Measurements from ENCODE around the gene EPO. TPM values are rescaled to one million over a fixed set of nuclear protein-coding genes. Genes with fewer than 3 reads are reported as not detected.

The EPO gene
- polyA plus RNA-seq, 3 donors = 0.10 to 0.11 TPM; not detected in 1

DNA sequence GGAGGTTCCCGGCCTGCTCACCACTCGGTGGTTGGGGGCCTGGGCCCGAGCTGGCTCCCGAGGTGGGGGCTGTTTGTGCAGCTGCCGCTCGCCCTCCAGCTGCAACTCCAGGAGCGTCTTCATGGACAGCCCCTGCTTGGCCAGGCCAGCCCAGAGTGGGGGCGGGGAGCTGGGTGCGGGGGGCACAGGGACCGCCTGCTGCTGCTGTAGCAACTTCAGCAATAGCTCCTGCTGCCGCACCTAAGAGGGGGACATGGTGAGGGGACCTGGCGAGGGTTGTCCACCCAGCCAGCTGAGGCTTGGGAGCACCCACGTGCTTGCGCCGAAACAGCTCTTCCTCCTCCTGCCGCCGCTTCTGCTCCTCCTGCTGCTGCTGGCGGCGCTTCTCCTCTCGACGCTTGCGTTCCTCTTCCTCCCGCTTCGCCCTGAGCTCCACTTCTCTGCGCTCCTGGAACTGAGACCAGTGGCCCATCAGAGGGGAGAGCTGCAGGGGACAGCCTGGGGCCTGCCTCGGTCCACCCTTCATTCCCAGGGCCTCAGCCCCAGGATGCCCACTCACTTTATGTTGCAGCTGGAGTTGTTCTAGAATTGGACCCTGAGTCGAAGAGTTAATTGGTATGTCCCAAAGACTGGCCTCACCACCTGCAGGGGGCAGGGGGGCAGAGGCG, 37.1 kb upstream of the EPO start:
- DNase-seq (ENCODE audit: low read depth in 3 of 3, low spot score in 2 of 3) = no peak

DNA sequence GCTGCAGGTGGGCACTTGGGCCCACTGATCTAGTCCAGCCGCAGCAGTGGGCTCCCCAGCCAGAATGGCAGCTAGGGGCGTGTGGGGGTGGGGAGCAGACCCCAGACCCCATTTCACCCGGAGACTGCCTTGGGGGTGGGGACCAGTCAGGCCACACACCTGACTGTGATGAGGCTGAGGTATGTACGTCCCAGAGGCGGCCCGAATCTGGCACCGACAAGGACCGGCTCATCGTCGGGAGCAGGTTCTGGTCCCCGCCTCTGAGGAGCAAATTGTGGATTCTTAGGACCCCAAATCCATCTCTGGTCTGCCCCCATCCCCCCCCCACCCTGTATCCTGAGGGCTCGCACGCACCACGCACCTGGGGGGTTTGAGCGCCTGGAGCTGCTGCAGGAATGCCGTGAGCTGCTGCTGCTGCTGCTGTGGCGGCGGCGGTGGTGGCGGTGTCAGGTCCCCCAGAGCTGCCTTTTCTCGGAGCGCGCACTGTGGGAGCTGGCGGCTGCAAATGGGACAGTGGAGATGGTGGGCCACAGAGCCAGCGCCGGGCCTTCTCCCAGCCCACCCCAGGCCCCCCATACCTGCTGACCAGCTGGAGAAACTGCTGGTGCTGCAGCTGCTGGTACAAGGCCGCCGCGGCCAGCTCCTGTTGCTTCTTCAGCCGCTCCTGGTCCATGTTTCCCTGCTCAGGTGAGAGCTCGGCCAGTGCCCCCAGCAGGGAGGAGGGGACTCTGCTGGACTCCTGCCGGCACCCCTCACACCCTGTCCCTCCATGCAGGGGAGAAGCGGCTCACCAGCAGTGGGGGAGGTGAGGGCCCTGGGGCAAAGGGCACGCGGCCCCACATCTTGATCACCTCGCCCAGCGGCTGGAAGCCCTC, 36.4 kb upstream of the EPO start:
- no peak for DNase-seq (ENCODE audit: low read depth in 3 of 3, low spot score in 2 of 3)

DNA sequence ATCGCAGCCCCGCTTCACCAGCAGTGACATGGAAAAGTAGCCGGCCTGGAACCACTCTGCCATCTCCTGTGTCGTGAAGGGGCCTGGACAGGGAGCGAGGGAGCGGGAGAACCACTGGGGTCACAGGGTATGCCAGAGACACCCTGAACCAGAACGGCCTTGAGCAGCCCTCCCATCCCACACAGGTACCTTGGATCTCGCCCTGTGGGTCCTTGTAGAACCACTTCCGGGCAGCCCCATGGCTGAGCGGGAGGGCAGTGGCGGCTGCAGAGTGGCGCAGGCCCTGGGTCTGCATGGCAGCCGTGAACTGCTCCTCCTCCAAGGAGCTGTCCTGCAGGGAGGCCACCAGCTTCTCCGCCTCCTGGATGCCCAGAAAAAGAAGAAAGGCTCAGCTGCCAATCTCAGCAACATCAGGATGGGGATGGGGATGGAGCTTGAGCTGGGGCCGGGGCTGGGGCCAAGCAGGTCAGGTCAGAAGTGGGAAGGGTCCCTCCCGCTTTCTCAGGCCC, 35.7 kb upstream of the EPO start:
- no peak for DNase-seq (ENCODE audit: low read depth in 3 of 3, low spot score in 2 of 3)

DNA sequence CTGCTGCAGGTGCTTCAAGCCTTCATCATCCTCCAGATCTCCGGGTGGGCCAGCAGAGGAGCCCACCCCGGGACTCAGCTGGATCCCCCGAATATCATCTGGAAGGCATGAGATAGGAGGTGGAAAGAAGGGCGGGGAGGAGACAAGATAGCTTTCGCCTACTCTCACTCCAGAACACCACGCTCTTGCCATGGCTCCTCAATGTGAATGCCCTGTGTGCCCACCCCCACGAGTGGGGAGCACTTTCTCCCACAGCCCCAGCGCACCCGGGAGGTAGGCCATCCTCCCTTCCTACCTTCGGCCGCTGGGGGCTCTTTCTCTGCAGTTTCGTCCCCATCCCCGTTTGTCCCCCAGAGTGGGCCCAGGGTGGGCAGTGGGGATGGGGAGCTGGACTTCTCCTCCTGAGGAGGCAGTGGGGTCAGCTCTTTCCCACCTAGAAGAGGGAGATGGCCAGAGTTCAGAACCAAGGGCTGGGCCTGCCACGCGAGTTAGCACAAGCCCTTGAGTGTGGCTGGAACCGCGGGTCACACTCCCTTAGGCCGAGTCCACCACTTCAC, 35.1 kb upstream of the EPO start:
- DNase-seq (ENCODE audit: low read depth in 3 of 3, low spot score in 2 of 3) = no peak

DNA sequence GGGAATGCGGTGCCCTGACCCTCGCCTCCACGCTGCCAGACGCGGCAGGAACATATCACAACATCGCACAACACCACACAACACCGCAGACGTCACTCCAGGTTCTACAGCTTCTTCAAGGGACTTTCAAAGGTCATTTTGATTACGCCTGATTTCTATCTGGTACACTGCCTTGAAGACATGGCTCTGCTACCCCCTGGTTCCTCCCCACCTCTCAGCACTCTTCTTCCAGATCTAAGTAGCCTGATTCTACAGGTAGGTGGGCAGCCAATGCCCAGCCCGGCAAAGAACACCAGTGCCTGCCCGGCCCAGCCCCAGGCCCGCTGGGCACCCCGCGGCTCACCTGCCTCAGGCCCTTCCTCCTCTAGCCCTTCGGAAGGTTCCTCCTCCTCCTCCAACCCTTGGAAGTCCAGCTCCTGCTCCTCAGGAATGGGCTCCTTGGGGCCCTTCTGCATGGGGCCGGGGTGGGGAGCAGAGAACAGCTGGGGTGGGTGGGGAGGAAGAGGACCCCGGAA, 34.6 kb upstream of the EPO start:
- DNase-seq (ENCODE audit: low read depth in 3 of 3, low spot score in 2 of 3) = no peak

DNA sequence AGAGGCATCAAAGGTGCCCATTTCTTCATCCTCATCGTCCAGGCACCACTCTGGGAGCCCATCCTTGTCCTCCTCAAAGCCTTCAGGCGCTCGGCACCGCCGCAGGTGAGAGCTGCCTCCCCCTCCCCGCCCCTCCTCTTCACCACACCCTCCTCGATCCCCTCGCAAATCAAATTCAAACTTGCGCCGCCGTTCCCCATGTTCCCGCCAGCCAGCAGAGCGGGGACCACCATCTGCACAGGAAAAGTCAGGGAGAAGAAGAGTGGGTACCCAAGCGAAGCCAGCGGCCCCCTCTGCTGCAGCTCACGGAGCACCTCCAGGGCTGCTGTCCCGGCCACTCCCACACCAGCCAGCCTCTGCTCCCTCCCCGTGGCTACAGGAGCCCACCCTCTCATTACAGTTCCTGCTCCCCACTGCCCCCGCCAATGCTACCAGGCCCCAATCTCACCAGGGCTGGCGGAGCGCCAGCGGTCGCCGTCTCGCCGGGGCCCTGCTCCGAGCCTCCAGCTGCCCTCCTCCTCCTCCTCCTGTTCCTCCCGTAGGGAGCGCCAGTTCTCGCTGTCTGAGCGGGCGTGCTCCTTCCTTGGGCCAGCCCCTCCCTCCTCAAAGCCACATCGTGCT, 34.0 kb upstream of the EPO start:
- DNase-seq (ENCODE audit: low read depth in 3 of 3, low spot score in 2 of 3) = no peak

DNA sequence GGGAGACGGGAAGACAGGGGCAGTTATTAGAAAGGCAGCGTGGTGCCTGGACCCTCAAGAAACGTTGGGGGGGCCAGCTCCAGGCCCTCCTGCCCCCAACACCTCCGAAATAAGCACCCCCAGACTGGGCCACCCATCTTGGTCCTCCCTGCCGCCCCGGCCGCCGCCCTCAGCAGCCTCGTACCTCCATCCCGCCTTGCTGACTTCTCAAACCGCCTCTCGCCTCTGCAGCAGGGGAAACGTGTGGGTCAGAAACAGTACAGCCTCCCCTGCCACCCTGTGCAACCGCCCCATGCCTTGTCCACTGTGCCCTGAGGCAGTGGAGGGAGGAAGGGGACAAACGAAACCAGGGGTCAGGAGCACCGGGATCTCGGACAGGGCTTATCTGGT, 33.5 kb upstream of the EPO start:
- no peak for DNase-seq (ENCODE audit: low read depth in 3 of 3, low spot score in 2 of 3)

DNA sequence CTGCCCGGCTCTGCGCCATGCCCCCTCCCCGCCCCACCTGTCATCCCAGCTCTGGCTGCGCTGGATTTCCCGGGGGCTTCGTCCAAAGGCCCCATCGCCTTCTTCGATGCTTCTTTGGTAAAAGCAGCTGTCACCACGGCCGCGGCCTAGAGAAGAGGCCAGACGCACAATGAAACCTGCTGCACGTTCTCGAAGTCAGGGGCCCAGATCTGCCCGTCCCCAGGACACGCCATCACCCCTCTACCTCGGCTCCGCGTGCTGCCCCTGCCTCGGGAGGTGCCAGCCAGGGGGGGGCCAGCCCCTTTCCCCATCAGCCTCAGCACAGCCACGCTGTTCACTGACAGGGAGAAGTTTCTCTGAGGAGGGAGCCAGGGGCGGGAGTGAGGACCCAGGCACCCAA, 33.0 kb upstream of the EPO start:
- no peak for DNase-seq (ENCODE audit: low read depth in 3 of 3, low spot score in 2 of 3)

DNA sequence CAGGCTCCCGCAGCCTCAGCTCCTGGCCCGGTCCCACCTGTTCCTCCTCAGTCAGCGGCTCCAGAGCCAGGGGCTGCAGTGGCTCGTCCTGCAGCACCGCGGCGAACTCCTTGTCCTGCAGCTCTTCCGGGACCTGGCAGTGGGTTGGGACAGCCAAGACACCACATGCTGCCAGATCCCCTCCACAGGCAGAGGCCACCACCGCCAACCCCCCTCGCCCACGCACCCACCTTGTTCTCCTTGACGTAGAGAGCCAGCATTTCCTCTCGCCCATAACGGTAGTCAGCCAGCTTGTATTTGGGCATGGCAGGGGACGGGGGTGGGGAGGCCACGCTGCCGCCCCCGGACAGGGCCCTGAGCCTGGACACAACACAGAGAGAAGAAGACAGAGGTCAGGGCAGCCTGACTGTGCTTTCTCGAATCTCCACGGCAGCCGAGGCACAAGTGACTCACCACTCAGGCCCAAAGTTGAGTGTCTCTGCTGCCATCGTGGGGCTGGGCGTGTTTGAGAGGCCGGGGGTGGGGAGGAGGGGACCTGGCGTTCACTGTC, 32.4 kb upstream of the EPO start:
- DNase-seq (ENCODE audit: low read depth in 3 of 3, low spot score in 2 of 3) = no peak

DNA sequence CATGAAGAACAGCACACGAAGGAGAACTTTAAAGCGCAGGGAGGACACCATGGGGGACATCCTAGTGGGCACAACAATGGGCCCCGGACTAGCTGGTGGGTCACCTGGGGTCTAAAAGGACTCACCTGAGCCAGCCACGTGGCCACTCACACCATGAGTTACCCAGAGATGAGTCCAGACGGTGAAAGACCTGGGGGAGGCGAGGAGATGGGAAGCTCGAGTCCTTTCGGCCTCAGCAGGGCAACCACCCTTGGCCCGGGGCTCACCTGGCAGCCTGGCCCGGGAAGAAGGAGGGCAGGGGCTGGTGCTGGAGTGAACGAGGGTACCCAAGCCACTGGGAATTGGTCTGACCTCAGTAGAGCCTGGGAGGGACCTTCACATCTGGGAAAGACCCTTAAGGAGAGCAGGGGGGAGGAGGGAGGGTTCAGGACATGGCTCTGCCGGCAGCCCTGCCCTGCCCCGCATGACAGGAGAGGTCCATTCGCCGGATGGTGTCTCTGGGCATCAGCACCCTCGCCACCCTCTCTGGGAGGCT, 31.9 kb upstream of the EPO start:
- DNase-seq (ENCODE audit: low read depth in 3 of 3, low spot score in 2 of 3) = no peak

DNA sequence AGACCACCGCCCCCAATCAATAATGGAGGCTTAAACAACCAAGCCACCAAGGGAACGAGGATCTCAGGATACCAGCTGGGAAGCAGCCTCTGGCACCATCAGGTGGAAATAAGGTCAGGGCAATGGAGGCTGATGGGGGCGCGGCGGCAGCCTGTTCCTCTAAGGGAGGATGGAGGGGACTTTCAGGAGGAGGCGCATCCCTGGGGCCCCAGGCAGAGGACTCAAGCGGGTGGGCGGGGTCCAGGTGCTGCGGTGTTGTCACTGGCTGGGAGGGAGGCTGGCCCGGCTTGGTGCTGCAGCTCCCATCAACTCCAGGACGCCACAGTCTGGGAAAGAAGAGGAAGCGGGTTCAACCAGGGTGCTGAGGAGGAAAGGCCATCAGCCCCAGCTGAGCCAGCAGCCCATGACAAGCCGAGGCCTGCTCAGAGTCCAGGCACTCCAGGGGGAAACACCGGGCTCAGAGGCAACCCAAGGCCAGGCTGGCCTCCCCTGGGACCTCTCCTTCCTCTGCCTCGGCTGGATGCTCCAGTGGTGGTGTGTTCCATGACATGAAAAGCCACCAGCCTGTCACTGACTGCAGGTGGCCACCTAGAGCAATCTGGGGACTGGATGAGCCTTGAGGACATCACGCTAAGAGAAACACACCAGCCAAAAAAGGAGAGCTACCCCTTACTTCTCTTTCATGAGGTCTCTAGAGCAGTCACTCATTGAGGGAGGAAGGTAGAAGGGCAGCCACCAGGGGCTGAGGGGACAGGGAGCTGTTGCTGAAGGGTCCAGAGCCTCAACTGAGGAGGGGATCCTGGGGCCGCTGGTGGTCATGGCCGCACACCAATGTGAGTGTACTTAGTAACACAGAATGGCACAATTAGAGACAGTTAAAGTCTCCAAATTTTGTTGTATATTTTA, 30.8 kb upstream of the EPO start:
- no peak for DNase-seq (ENCODE audit: low read depth in 3 of 3, low spot score in 2 of 3)

DNA sequence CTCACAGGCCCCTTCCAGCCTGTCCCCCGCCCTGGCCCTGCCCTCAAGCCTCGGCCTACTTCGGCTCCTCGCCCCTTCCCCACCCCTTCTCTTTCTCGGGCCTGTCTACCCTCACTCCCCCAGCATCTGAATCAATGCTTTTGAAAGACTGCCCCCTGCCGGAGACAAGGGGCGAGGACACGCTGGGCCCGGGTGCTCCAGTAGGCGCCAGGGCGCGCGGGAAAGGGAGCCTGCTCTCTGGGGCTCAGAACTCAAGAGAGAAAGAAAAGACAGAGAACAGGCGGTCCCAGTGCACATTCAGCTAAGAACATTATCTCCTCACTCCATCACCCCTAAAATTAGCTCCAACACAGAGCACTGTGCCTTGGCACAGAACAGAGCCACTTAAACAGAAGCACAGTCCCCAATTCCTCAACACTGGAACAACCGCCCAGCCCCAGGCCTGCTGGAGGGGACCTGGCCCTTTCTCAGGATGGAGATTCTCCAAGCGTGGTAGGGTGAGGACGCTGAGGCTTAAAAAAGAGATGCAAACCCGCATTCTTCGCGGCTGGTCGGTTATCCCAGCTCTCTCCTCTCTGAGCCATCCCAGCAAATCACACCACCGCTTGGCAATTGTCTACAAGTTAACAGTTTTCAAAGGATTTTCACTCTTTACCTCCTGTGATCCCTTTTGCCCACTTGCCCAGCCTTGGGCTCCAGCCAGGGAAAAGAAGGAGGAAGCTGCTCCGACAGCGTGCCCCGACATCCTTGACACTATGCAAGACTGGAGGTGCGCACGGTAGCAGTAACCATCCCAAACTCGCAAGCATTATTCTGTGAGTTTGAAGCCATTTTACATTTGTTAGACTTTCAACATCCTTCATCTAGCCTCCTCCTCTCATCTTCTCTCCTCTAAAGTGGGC, 28.3 kb upstream of the EPO start:
- no peak for DNase-seq (ENCODE audit: low read depth in 3 of 3, low spot score in 2 of 3)

DNA sequence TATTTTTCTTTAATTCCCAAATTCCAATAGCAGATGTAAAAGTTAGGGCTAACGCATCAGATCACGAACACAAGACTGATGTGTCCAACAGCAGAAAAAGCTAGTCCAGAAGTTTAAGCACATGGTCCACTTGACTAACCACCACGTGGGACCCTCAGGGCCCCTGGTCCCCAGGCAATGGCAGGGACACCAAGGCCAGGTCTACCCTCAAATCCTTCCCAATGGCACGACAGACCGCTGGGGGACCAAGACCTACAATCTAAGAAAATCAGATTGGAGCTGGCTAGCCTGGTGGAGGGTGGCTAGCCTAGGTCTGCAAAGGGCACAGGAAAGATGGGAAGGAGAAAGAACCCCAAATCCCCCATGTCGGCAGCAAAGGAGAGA, 27.7 kb upstream of the EPO start:
- no peak for DNase-seq (ENCODE audit: low read depth in 3 of 3, low spot score in 2 of 3)

DNA sequence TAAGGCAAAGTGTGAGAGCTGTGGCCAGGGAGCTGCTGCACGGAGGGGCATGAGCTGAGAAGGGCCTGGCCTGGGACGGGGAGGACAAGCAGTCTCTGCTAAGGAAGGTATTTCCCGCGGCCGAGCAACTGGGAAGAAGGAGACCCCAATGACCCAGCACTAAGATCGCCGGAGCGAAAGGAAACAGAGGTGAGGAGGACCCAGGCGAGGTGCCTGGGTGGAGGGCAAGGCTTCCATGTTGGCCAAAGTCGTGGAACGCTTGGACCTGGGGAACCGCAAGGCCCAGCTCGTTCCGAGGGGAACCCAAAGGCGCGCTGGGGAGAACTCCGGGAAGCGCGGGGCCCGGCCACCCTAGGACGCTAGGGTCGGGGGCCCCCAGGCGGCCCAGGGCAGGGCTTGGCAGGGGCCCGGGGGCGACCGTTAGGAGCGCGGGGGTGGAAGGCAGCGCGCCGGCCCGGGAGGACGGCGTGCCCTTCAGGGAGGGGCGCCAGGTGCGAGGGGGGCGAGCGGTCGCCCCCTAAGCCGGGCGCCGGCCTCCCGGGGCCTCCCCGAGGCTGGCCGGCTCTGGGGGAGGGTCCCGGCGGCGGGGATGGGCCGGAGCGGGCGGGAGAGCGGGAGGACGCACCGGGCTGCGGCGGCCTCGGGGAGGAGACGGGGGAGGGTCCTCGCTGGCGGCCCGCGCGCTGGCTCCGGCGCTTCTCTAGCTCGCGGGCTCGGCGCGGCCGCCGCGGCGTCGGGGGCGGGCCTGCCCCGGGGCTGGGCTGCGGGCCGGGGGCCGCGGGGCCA, 26.8 kb upstream of the EPO start:
- DNase-seq (ENCODE audit: low read depth in 3 of 3, low spot score in 2 of 3) = no peak

DNA sequence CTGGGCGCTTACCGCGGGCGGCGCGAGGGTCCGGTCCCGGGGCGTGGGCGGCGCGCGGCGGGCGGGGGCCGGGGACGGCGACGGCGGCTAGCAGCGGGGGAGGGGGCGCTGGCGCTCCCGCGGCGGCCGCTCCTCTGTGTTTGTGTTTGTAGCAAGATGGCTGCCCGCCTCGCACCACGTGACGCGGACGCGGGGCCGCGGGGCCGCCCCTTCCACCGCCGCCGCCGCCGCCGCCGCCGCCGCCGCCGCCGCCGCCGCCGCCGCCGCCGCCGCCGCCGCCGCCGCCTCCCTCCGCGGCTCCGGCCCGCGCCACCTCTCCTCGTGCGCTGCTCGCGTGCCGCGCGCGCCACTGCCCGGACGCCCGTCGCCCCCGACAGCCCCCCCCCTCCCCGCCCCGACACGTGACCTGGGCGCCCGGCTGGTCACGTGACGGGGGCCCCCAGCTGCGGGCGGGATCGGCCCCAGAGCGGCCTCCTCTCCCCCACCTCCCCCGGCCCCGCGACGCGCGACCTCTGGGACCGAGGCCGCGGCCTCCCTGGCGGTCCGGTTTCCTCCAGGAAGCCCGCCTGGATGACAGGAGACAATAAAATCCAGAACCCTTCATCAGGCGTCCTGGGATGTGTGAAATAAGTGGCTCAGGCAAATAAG, 26.0 kb upstream of the EPO start, which contains the start of gene GIGYF1:
Gene GIGYF1, minus strand, starts transcription at position 153 of the 648 bp plus-strand sequence. CDS start 6,012 bp downstream, outside the sequence.
- no peak for DNase-seq (ENCODE audit: low read depth in 3 of 3, low spot score in 2 of 3)

DNA sequence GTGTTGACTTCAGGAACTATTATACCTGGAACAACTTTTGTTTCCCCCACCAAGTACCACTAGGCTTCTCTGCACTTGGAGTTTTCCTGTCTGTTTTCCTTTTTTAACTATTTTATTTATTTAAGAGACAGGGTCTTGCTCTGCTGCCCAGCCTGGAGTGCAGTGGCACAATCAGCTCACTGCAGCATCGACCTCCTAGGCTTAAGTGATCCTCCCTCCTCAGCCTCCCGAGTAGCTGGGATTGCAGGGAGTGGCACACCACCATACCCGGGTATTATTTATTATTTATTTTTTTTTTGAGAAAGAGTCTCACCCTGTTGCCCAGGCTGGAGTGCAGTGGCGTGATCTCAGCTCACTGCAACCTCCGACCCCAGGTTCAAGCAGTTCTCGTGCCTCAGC, 24.1 kb upstream of the EPO start:
- DNase-seq (ENCODE audit: low read depth in 3 of 3, low spot score in 2 of 3) = no peak

DNA sequence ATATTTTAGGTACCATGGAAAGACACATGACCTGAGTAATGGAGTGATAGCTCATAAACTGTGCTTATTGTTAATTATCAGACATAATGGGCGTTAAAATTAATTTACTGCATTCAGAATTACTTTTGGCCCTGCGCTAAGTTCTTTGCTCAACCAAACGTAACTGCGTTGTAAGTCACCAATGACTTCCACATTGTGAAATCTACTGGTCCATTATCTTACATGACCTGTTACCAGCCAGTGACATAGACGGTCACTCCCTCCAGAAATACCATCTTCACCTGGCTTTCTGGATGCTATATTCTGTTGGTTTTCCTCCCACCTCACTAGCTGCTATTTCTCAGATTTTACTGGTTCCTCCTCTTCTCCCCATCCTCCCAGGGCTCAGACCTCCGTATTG, 21.2 kb upstream of the EPO start:
- DNase-seq (ENCODE audit: low read depth in 3 of 3, low spot score in 2 of 3) = no peak
